OCI-LY1 (cell line): ENCODE measurements around the gene ITIH4.

Experiments
- H2AFZ ChIP-seq: fragments of 200-600 bp; sonication (generic), shearing (Covaris generic); 2 replicates; pipeline ENCODE4 v1.6.0; 2014; ENCODE audit warnings: antibody characterized with exemption, mild to moderate bottlenecking, low read length
- H3F3A ChIP-seq: fragments of 200-600 bp; sonication (generic), shearing (Covaris generic); 2 replicates; pipeline ENCODE4 v1.6.0; 2014; ENCODE audit warnings: mild to moderate bottlenecking, antibody characterized with exemption, low read length, moderate library complexity; ENCODE audit not compliant: insufficient read depth
- H3K27ac ChIP-seq: fragments of 200-600 bp; sonication (generic); 2 replicates; pipeline ENCODE4 v1.5.1; 2014; ENCODE audit warnings: low read length, mixed run types, mild to moderate bottlenecking, low read depth; ENCODE audit not compliant: poor library complexity, severe bottlenecking
- H3K27me3 ChIP-seq: fragments of 200-600 bp; sonication (generic); 2 replicates; pipeline ENCODE4 v1.6.0; 2014; ENCODE audit warnings: antibody characterized with exemption, mild to moderate bottlenecking, low read length, moderate library complexity; ENCODE audit not compliant: insufficient read depth
- H3K36me3 ChIP-seq: fragments of 200-600 bp; sonication (generic); 2 replicates; pipeline ENCODE4 v1.6.1; 2014; ENCODE audit warnings: mild to moderate bottlenecking, antibody characterized with exemption, low read length, moderate library complexity, mixed read lengths; ENCODE audit not compliant: insufficient read depth
- H3K4me1 ChIP-seq: fragments of 200-600 bp; sonication (generic); 2 replicates; pipeline ENCODE4 v1.5.1; 2014; ENCODE audit warnings: mild to moderate bottlenecking, low read length, moderate library complexity; ENCODE audit not compliant: insufficient read depth, severe bottlenecking
- H3K4me2 ChIP-seq: fragments of 200-600 bp; sonication (generic), shearing (Covaris generic); 2 replicates; pipeline ENCODE4 v1.6.1; 2014; ENCODE audit warnings: low read length
- H3K4me3 ChIP-seq: fragments of 200-600 bp; sonication (generic); 2 replicates; pipeline ENCODE4 v1.5.1; 2014; ENCODE audit warnings: low read length, low read depth, mild to moderate bottlenecking, mixed read lengths; ENCODE audit not compliant: poor library complexity, severe bottlenecking
- H3K79me2 ChIP-seq: fragments of 200-600 bp; shearing (Covaris generic); 2 replicates; pipeline ENCODE4 v1.6.1; 2016; ENCODE audit warnings: mixed run types, low read length, mixed read lengths; ENCODE audit not compliant: insufficient read depth
- H3K9ac ChIP-seq: fragments of 200-600 bp; sonication (generic), shearing (Covaris generic); 2 replicates; pipeline ENCODE4 v1.6.1; 2014; ENCODE audit warnings: mild to moderate bottlenecking, low read length, mixed read lengths
- H3K9me2 ChIP-seq: fragments of 200-600 bp; sonication (generic), shearing (Covaris generic); 2 replicates; pipeline ENCODE4 v1.6.1; 2014; ENCODE audit warnings: low read depth, mild to moderate bottlenecking, low read length, mixed read lengths
- H3K9me3 ChIP-seq: fragments of 200-600 bp; shearing (Covaris generic); 2 replicates; pipeline ENCODE4 v1.6.1; 2014; ENCODE audit warnings: low read length, mixed read lengths
- H4K20me1 ChIP-seq: fragments of 200-600 bp; sonication (generic), shearing (Covaris generic); 2 replicates; pipeline ENCODE4 v1.6.0; 2016; ENCODE audit warnings: mild to moderate bottlenecking, low read length; ENCODE audit not compliant: insufficient read depth
- EZH2 ChIP-seq: fragments of 200-600 bp; sonication (generic), shearing (Covaris generic); IDR thresholded peaks from 2 replicates; pipeline ENCODE4 v1.8.0; 2017; ENCODE audit warnings: borderline replicate concordance, mixed run types, mild to moderate bottlenecking, antibody characterized with exemption, low read length, moderate library complexity, mixed read lengths
- TF ChIP-seq, protein P1 (sequence below): fragments of 200-600 bp; sonication (generic), shearing (Covaris generic); IDR thresholded peaks from 2 replicates; pipeline ENCODE4 v1.5.1; 2017; ENCODE audit warnings: mild to moderate bottlenecking, antibody characterized with exemption, low read length, moderate library complexity, mixed read lengths

Gene ITIH4

DNA sequence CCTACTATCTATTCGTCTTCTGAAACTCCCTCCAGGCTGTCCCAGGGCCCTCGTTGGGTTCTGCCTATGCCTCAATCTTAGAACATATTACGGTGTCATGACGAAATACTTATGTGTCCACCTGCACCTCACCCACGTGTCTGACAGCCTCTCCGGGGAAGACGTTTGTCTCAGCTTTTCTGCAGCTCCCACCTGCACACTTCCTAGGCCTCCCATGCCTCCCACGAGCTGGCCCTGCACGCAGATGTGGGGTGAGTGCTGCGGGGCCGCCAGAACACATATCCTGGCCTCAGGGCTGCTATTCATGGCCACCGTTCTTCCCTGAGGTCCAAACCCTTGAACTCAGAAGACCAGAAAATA, 11.5 kb upstream of the ITIH4 start:
- Histone ChIP-seq H3K27me3 (no peaks in the 10 kb centered on the region), H3K36me3 (peaks cover 13% of the 10 kb centered on the region; the same call in 1 of the 2 replicates), H3K4me2 (no peak overlapping the region), H3K9me3 (no peaks in the 10 kb centered on the region), H2AFZ (no peak overlapping the region), H3K9me2 (no peaks in the 10 kb centered on the region), H3K4me1 (no peaks in the 10 kb centered on the region), H3K79me2 (no peaks in the 10 kb centered on the region), H4K20me1 (no peaks in the 10 kb centered on the region), H3K9ac (no peak overlapping the region), H3K4me3 (no peak overlapping the region), H3F3A (no peaks in the 10 kb centered on the region), H3K27ac (no peak overlapping the region)
- TF ChIP-seq, protein P1, sequence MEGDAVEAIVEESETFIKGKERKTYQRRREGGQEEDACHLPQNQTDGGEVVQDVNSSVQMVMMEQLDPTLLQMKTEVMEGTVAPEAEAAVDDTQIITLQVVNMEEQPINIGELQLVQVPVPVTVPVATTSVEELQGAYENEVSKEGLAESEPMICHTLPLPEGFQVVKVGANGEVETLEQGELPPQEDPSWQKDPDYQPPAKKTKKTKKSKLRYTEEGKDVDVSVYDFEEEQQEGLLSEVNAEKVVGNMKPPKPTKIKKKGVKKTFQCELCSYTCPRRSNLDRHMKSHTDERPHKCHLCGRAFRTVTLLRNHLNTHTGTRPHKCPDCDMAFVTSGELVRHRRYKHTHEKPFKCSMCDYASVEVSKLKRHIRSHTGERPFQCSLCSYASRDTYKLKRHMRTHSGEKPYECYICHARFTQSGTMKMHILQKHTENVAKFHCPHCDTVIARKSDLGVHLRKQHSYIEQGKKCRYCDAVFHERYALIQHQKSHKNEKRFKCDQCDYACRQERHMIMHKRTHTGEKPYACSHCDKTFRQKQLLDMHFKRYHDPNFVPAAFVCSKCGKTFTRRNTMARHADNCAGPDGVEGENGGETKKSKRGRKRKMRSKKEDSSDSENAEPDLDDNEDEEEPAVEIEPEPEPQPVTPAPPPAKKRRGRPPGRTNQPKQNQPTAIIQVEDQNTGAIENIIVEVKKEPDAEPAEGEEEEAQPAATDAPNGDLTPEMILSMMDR = no peak
- no peak for TF ChIP-seq EZH2

DNA sequence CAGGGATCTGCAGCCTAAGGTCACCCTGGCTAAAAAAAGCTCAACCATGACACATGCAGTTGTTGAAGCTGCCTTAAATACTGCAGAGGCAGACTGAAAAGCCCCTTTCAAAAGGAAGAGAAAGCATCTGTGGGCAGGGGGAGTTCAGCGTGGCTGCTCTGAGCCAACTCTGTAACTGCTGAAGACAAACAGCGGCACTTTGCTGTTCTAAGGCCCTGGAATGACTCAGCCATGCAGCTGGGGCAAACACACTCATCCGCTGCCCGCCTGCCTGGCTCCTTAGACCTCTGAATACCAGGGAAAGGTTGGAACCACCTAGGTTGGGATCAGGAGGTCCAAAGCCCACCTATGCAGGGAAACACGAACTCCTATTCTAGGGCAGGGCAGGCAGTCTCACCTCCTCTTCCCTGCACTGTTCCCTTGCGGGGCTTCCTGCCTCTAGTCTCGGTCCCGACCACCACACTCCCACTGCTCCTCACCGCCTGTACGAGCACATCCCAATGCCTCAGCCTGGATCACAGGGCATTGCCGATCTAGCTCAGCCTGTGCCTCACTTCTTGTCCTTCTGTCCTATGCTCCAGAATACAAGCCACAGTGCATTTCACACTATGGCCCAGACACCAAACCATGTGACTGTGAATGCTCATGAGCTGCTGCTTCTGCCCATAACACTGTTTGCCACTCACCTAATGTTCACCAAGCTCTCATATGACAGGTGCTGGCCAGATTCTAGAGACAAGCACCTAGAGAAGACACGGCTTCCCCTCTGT, 10.9 kb upstream of the ITIH4 start:
- Histone ChIP-seq H2AFZ (no peak overlapping the region), H3F3A (no peaks in the 10 kb centered on the region), H3K9ac (no peak overlapping the region), H3K9me2 (no peaks in the 10 kb centered on the region), H3K4me2 (no peak overlapping the region), H3K27me3 (no peaks in the 10 kb centered on the region), H3K4me3 (no peak overlapping the region), H3K36me3 (peaks cover 13% of the 10 kb centered on the region; the same call in 1 of the 2 replicates), H3K79me2 (no peaks in the 10 kb centered on the region), H3K4me1 (no peaks in the 10 kb centered on the region), H3K27ac (no peak overlapping the region), H3K9me3 (no peaks in the 10 kb centered on the region), H4K20me1 (no peaks in the 10 kb centered on the region)
- TF ChIP-seq, protein P1 = no peak
- TF ChIP-seq EZH2 = no peak

DNA sequence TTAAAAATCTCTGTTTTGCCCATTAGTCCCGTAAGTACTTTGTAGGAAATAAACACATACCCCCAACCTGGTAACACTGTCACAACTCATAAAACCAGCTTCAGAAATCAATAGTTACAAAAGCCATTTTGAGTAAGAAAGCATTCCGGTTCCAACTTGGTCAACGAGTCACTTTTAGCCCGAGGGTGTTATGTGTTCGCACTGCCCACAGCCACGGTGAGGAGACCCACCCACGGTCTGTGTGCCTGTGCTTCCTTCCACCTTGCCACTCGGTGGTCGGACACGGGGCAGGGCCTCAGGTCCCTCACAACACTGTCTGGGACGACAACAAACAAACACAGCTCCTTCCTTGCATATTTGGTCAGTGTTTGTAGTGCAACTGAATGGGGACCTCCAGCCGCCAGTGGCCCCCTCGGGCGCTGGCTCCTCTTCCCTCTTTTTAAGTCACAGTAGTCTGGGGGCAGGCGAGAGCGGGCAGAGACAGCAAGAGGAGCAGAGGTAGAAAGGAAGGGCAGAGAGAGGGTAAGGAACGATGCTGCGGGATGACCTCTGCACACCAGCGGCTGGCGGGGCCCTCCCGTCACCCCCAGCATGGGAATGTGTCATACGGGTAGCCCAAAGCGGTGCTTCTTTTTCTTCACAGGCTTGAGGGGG, 9.5 kb upstream of the ITIH4 start:
- H3K27me3 ChIP-seq = no peaks in the 10 kb centered on the region
- H3K79me2 ChIP-seq = no peaks in the 10 kb centered on the region
- H3K4me3 ChIP-seq = no peak overlapping the region
- no peak overlapping the region for H3K27ac ChIP-seq
- H3K9ac ChIP-seq = no peak overlapping the region
- H2AFZ ChIP-seq = no peak overlapping the region
- H3K4me2 ChIP-seq = no peak overlapping the region
- H3K9me2 ChIP-seq = no peaks in the 10 kb centered on the region
- no peaks in the 10 kb centered on the region for H3K4me1 ChIP-seq
- no peaks in the 10 kb centered on the region for H3K9me3 ChIP-seq
- H3K36me3 ChIP-seq = peaks cover 13% of the 10 kb centered on the region; the same call in 1 of the 2 replicates
- H3F3A ChIP-seq = no peaks in the 10 kb centered on the region
- H4K20me1 ChIP-seq = no peaks in the 10 kb centered on the region
- TF ChIP-seq EZH2 = no peak
- TF ChIP-seq, protein P1 = no peak
